GM21526 (cell line): ENCODE results near the gene CAMTA1.

Experiments used
- ATAC-seq: cut with Tn5 transposase; IDR thresholded peaks from one replicate; pipeline ENCODE4 v1.9.1; 2021; ENCODE audit warnings: moderate library complexity; ENCODE audit not compliant: unreplicated experiment, low FRiP score

CAMTA1 gene

DNA sequence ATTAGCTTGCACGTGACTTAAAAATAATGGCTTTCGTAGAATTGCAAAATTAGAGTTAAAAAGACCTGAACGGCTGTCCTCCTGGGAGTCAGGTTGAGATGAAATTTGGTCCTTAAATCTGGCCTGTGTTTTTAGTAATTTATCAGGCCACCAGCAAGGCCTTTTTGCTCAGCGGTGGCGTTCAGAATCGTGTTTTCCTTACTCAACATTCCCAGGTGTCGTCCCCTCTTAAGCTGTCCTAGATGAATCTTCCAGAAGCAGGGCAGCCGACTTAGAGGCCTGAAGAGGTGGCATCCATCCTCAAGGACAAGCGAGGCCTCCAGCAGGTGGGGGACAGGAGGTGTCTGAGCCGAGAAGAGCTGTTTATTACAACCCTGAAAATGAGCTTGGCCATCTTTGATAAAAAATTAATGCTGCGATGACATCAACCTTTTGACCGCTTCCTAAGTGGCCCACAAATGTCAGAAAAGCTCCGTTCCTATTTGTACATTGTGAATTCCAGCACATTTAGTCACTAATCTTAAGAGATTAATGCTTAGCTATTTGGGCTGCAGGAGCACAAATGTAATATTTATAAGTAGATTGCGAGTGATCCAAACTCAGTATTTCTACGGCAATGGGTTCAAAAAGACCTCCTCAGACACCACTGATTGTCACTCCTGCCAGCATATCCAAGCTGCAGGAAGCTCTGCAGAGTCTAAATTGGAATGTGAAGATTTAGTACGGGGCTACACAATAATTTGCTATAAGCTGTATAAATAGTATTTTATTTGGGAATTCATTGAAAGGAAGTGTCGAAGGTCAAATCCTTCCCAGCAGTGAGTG is 641.7 kb downstream of the CAMTA1 start:
- no peak for ATAC-seq

GRCh38 chr1:7427605-7428300 is 642.5 kb downstream of the CAMTA1 start:
- no peak for ATAC-seq

- no peak for ATAC-seq
Measured at GRCh38 chr1:7429290-7429689, 644.0 kb downstream of the CAMTA1 start.

DNA sequence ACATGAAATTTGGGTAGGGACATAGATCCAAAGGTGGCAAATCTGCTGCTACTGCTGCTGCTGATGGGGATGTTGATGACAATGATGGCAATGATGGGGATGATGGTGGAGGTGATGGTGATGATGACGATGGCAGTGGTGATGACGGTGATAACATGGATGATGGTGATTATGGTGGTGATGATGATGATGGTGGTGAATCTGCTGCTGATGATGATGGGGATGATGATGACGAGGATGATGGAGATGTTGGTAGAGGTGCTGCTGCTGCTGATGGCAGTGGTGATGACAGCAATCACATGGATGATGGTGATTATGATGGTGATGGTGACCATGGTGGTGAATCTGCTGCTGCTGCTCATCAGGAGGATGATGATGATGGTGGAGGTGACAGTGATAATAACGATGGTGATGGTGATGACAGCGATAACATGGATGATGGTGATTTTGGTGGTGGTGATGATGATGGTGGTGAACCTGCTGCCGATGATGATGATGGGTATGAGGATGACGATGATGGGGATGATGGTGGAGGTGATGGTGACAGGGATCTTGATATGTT is 644.9 kb downstream of the CAMTA1 start:
- ATAC-seq = no peak

- no peak for ATAC-seq
Measured at GRCh38 chr1:7430691-7431090, 645.4 kb downstream of the CAMTA1 start.

- ATAC-seq = no peak
Measured at GRCh38 chr1:7432102-7432899, 647.0 kb downstream of the CAMTA1 start.

- no peak for ATAC-seq
Measured at GRCh38 chr1:7432900-7433380, 647.7 kb downstream of the CAMTA1 start.

GRCh38 chr1:7434566-7434965 is 649.3 kb downstream of the CAMTA1 start:
- no peak for ATAC-seq

- no peak for ATAC-seq
Measured at GRCh38 chr1:7435276-7436055, 650.2 kb downstream of the CAMTA1 start.

GRCh38 chr1:7436056-7437005 is 651.1 kb downstream of the CAMTA1 start:
- ATAC-seq = no peak

GRCh38 chr1:7437036-7437435 is 651.8 kb downstream of the CAMTA1 start:
- ATAC-seq = no peak

DNA sequence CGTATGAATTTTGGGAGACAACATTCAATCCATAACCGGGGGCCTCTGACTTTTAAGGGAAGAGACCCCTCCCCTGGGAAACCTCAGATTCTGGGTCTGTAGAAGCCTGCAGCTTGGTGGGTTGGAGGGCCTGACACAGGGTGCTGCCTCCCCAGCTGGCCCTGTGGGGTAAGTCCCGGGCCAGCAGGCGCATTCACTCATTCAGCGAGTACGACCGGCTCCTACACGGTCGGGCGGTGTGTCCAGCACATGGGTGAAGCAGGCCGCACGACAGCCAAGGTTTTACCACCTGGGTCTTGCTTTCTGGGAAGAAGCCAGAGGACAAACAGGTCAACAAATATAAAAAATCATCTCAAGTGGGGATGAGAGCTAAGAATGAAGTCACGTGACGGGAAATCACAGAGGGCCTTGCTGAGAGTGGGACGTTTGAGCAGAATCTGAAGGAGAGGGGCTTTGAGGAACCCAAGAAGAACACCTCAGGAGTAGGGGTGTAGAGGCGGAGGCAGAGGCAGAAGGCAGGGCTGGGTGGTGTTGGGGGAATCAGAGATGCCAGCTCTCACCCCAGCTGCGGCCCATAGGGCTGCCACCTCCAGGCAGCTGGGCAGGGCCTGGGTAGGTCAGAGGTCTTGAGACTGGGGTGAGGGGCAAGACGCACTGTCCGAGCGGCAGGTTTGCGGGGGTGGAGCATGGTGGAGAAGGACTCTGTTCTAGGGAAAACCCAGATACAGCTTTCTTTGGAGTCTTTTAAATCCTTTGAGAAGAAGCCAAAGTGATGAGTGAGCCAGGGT is 652.5 kb downstream of the CAMTA1 start:
- no peak for ATAC-seq

GRCh38 chr1:7438396-7438785 is 653.1 kb downstream of the CAMTA1 start:
- no peak for ATAC-seq

DNA sequence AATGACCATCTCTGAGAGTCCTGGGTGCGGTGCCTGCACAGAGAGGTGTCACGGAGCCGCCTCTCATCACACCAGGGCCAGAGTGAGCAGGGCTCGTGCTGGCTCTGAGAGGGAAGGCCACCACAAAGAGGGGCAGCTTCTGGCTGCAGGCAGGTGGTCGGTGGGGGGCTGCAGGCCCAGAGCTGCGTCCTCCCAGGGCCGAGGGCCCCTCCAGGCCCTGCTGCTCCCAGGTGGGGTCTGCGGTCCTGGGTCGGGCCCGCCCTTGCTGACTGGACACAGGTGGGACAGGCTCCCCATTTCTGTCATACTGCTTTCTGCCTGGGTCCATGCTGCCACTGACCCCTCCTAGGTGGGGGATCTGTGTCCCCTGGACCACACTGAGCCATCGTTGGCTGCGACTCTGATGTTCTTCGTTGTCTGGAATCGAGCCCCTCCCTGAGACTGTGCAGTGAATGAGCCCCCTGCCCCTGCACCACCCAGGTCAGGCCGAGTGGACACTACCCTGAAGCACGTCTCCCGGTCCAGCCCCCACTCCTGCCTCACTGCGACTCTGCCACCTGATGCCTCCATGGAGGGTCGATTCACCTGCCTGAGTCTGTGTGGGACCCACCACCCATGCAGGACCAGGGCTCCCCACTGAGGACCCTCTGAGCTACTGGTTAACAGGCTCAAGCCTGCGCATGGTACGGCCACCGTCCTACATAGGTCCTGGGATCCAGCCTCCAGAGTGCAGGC is 653.8 kb downstream of the CAMTA1 start:
- ATAC-seq = no peak

DNA sequence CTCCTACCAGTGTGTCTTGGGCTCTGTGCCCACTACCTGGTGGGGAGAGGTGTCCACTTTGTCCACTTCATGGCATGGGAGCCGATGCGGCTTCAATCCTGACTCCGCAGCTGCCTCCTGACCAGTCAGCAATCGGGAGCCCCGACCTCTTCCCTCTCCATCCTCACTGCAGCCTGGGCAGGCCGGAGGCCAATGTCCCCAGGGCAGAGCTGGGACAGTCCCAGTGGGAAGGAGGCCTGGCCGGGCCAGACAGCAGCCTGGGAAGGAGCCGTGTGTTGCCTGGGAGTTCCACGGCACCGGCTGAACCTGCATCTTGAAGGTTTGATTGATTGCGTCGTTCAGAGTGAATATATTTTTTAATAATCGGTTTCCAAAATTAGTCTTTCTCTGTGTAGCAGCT is 654.9 kb downstream of the CAMTA1 start:
- no peak for ATAC-seq

GRCh38 chr1:7441143-7441841 is 656.0 kb downstream of the CAMTA1 start:
- no peak for ATAC-seq

GRCh38 chr1:7442036-7442435 is 656.8 kb downstream of the CAMTA1 start:
- no peak for ATAC-seq
